Hepatocyte (in vitro differentiated cells): Measurements from ENCODE around the gene SLC5A7.

ENCODE experiments used
- CTCF ChIP-seq: fragments of 200-600 bp; sonication (generic); IDR thresholded peaks from 2 replicates; pipeline ENCODE4 v1.5.1; 2016; ENCODE audit warnings: antibody characterized with exemption, mild to moderate bottlenecking; ENCODE audit not compliant: poor library complexity
- EZH2 ChIP-seq: fragments of 200-600 bp; sonication (generic); IDR thresholded peaks from 2 replicates; pipeline ENCODE4 v1.6.1; 2016; ENCODE audit warnings: antibody characterized with exemption, mild to moderate bottlenecking, borderline replicate concordance
- EZH2phosphoT487 ChIP-seq: fragments of 200-600 bp; sonication (generic); IDR thresholded peaks from one replicate; pipeline ENCODE4 v1.6.1; 2018; ENCODE audit warnings: antibody characterized with exemption, mild to moderate bottlenecking, low read depth, moderate library complexity; ENCODE audit not compliant: unreplicated experiment, severe bottlenecking

- TF ChIP-seq CTCF, result no peak
- TF ChIP-seq EZH2phosphoT487, result no peak
- TF ChIP-seq EZH2, result no peak
Measured at GRCh38 chr2:108058576-108059137, 72.3 kb downstream of the SLC5A7 start.
